Vagina (tissue), 2 donors: ENCODE results near the gene FGGY. TPM values are rescaled to one million over a fixed set of nuclear protein-coding genes. Genes with fewer than 3 reads are reported as not detected.

Source experiments
- DNase-seq, 2 donors: peaks; one replicate each; pipeline ENCODE4 v3.0.0-alpha.2; 2017; ENCODE audit errors: extremely low spot score in 2 of 2
- H3K27ac ChIP-seq: fragments of 200-600 bp; sonication (generic); one replicate; pipeline ENCODE4 v1.5.1; 2019
- H3K27me3 ChIP-seq: fragments of 200-600 bp; sonication (generic); one replicate; pipeline ENCODE4 v1.5.1; 2019
- H3K36me3 ChIP-seq, 2 donors: fragments of 200-600 bp; sonication (generic); one replicate each; pipeline ENCODE4 v1.5.1; 2017 to 2019
- H3K4me1 ChIP-seq: fragments of 200-600 bp; sonication (generic); one replicate; pipeline ENCODE4 v1.5.1; 2019
- H3K4me3 ChIP-seq, 2 donors: fragments of 200-600 bp; sonication (generic); 1 replicate in 1 of 2; 2 replicates in 1 of 2; pipeline ENCODE4 v1.5.1; 2016 to 2019
- H3K9me3 ChIP-seq: fragments of 200-600 bp; sonication (generic); one replicate; pipeline ENCODE4 v1.5.1; 2019
- POLR2A ChIP-seq, 2 donors: fragments of 450-650 bp; IDR thresholded peaks; one replicate each; pipeline ENCODE4 v1.6.1; 2017; ENCODE audit warnings: antibody characterized with exemption in 2 of 2, mild to moderate bottlenecking in 2 of 2, moderate library complexity in 2 of 2
- POLR2AphosphoS5 ChIP-seq, 2 donors: sonication (generic); formaldehyde crosslinking; IDR thresholded peaks; one replicate each; pipeline ENCODE4 v1.9.0; 2017; ENCODE audit warnings: antibody characterized with exemption in 2 of 2, mild to moderate bottlenecking in 2 of 2, low read depth in 1 of 2; ENCODE audit not compliant: insufficient read depth in 1 of 2
- intact Hi-C: fragments of 100-400 bp; cut with DNase I; formaldehyde crosslinking; loops from one replicate; pipeline ENCODE4 v1.15.1; 2023
- total RNA-seq: library from RNA; depleted of rRNA; stranded (reverse); fragments of >200 nt; gene quantifications from one replicate; pipeline ENCODE4 v1.2.3, GENCODE V29; 2016
- TF ChIP-seq, protein P1 (sequence below), 3 experiments: fragments of 450-650 bp in 2 of 3; fragments of 200-600 bp in 1 of 3; sonication (generic) in 1 of 3; IDR thresholded peaks; one replicate each; pipeline ENCODE4 v1.5.1; 2017 to 2019; ENCODE audit warnings: antibody characterized with exemption in 3 of 3, mild to moderate bottlenecking in 2 of 3, moderate library complexity in 2 of 3

Gene FGGY
- total RNA-seq, 1 donor from 2014 or later = 11.8 TPM

- intact Hi-C loops = loop anchor here (5.0 to 10.0 kb wide), 4 partner anchors 51 to 959 kb away; partner anchors contain the start of genes FGGY and JUN
- peak overlapping the region; percentile 82 for H3K27ac ChIP-seq
Measured at GRCh38 chr1:59703226-59703917, 406.5 kb downstream of the FGGY start.

DNA sequence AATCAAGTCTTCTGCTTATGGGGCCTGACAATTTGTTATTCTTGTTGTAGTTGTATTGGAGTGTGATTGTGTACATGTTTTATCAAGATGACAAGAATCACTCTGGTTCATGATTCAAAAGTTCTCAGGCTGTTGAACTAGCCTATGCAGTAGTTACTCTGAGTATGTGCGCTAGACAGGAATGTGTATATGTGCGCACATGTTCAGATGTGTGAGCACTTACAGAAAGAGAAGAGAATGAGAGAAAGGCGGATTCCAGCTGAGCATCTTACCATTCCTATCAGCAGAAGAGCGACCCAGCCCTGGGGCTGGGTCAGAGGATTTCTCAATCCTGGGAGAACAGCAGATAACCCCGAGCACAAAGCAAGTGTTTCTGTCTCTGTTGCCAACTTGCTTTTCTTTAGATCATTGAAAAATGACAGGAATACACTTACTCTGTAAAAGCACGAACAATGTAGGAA lies 407.1 kb downstream of the FGGY start:
- H3K36me3 ChIP-seq = no peaks in the 10 kb centered on the region
- intact Hi-C loops = loop anchor here (5.0 to 10.0 kb wide), 4 partner anchors 51 to 959 kb away; partner anchors contain the start of genes FGGY and JUN
- H3K4me3 ChIP-seq = no peak overlapping the region
- peaks cover 52% of the 10 kb centered on the region for H3K4me1 ChIP-seq
- no peaks in the 10 kb centered on the region for H3K27me3 ChIP-seq
- no peaks in the 10 kb centered on the region for H3K9me3 ChIP-seq
- no peak for DNase-seq
- H3K27ac ChIP-seq = peak overlapping the region; percentile 82
- TF ChIP-seq POLR2A (IDR thresholded peaks at IDR 0.05) = no peak
- no peak for TF ChIP-seq POLR2AphosphoS5 (IDR thresholded peaks at IDR 0.05; ENCODE audit: insufficient read depth in 1 of 2, low read depth in 1 of 2)
- TF ChIP-seq, protein P1, sequence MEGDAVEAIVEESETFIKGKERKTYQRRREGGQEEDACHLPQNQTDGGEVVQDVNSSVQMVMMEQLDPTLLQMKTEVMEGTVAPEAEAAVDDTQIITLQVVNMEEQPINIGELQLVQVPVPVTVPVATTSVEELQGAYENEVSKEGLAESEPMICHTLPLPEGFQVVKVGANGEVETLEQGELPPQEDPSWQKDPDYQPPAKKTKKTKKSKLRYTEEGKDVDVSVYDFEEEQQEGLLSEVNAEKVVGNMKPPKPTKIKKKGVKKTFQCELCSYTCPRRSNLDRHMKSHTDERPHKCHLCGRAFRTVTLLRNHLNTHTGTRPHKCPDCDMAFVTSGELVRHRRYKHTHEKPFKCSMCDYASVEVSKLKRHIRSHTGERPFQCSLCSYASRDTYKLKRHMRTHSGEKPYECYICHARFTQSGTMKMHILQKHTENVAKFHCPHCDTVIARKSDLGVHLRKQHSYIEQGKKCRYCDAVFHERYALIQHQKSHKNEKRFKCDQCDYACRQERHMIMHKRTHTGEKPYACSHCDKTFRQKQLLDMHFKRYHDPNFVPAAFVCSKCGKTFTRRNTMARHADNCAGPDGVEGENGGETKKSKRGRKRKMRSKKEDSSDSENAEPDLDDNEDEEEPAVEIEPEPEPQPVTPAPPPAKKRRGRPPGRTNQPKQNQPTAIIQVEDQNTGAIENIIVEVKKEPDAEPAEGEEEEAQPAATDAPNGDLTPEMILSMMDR (IDR thresholded peaks at IDR 0.05) = no peak

More at GRCh38 chr1:59703226-59703917, 406.5 kb downstream of the FGGY start:
- DNase-seq = no peak
- H3K36me3 ChIP-seq = no peaks in the 10 kb centered on the region
- TF ChIP-seq, protein P1 (IDR thresholded peaks at IDR 0.05) = no peak
- TF ChIP-seq POLR2AphosphoS5 (IDR thresholded peaks at IDR 0.05; ENCODE audit: insufficient read depth in 1 of 2, low read depth in 1 of 2) = peak in 1 of 2 donors; percentile 75
- H3K4me1 ChIP-seq = peaks cover 56% of the 10 kb centered on the region
- no peaks in the 10 kb centered on the region for H3K27me3 ChIP-seq
- H3K9me3 ChIP-seq = no peaks in the 10 kb centered on the region
- no peak overlapping the region for H3K4me3 ChIP-seq

DNA sequence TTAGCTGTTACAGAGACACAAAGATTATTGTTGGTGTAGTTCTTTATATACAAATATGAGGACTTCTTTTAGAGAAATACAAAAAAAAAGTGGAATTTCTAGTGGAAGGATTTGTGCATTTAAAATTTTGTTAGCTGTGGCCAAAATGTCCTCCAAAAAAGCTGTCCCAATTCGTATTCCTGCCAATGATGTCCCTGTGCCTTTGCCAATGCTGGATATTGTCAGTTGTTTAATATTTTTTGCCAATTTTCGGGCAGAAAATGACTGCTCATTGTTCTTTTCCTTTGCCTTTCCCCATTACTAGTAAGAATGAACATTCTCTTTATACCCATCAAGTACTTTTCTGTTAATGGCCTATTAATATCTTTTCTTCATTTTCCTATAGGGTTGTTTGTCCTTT lies 407.8 kb downstream of the FGGY start:
- intact Hi-C loops = loop anchor here (5.0 to 10.0 kb wide), 4 partner anchors 50 to 960 kb away; partner anchors contain the start of genes FGGY and JUN
- no peak for TF ChIP-seq POLR2AphosphoS5 (IDR thresholded peaks at IDR 0.05; ENCODE audit: insufficient read depth in 1 of 2, low read depth in 1 of 2)
- TF ChIP-seq, protein P1 (IDR thresholded peaks at IDR 0.05) = no peak
- TF ChIP-seq POLR2A (IDR thresholded peaks at IDR 0.05) = no peak
- no peak overlapping the region for H3K4me3 ChIP-seq
- no peaks in the 10 kb centered on the region for H3K36me3 ChIP-seq
- peak overlapping the region; percentile 82 for H3K27ac ChIP-seq
- H3K27me3 ChIP-seq = no peaks in the 10 kb centered on the region
- no peaks in the 10 kb centered on the region for H3K9me3 ChIP-seq
- H3K4me1 ChIP-seq = peaks cover 49% of the 10 kb centered on the region
- DNase-seq = no peak

GRCh38 chr1:59705466-59706302 lies 408.8 kb downstream of the FGGY start:
- H3K36me3 ChIP-seq = no peaks in the 10 kb centered on the region
- TF ChIP-seq, protein P1 (IDR thresholded peaks at IDR 0.05) = no peak
- TF ChIP-seq POLR2AphosphoS5 (IDR thresholded peaks at IDR 0.05; ENCODE audit: insufficient read depth in 1 of 2, low read depth in 1 of 2) = no peak
- no peaks in the 10 kb centered on the region for H3K9me3 ChIP-seq
- no peak overlapping the region for H3K4me3 ChIP-seq
- H3K27ac ChIP-seq = peak overlapping the region; percentile 82
- intact Hi-C loops = loop anchor here (10.0 kb wide), 3 partner anchors 49 to 961 kb away; partner anchors contain the start of gene FGGY
- DNase-seq = no peak
- H3K27me3 ChIP-seq = no peaks in the 10 kb centered on the region
- H3K4me1 ChIP-seq = peaks cover 49% of the 10 kb centered on the region
